ENCODE data around the gene RASSF4.
A peak's percentile ranks its signal among the peaks of the same experiment; 100 is the strongest.

The RASSF4 gene

DNA sequence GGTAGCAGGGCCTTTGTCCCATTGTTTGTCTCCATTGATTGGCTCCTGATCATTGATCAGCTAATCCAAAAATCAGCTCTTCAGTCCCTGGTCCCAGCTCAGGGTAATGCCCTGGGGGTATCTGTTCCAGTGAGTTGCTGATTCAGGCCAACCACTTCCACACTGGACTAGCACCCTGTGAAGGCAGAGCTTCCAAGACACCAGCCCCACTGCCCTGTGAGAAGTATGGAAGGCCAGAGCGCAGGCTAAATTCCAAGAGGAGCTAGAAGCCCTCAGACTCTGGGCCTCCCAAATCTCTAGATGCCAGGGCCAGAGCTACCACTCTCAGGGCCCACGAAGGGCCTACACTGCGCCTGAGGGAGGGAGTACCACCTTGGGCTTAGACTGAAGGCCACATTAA lies 38.1 kb upstream of the RASSF4 start:
- Histone ChIP-seq H3K27ac (ENCODE audit: extremely low read depth, low read depth, low read length) (no peak overlapping the region), H3K36me3 (ENCODE audit: control insufficient read depth in 2 of 2, insufficient read depth in 1 of 2, low read length in 2 of 2) (no peaks in the 10 kb centered on the region), H3K4me1 (ENCODE audit: control insufficient read depth, insufficient read depth, low read length) (no peaks in the 10 kb centered on the region), H3K4me3 (ENCODE audit: low read depth, low read length) (no peak overlapping the region), H3K9me3 (ENCODE audit: control insufficient read depth, insufficient read depth, low read depth, low read length) (no peaks in the 10 kb centered on the region)
- ChIA-PET CTCF (interaction anchor here (0.6 kb wide), 2 partner anchors 13 to 222 kb away, joined by 3 read pairs; no protein-coding TSS in a partner anchor), POLR2A (no interaction called here)
- no peak for TF ChIP-seq ZNF544 (tag by site-specific recombination; IDR thresholded peaks at IDR 0.05)
- TF ChIP-seq, protein P1, sequence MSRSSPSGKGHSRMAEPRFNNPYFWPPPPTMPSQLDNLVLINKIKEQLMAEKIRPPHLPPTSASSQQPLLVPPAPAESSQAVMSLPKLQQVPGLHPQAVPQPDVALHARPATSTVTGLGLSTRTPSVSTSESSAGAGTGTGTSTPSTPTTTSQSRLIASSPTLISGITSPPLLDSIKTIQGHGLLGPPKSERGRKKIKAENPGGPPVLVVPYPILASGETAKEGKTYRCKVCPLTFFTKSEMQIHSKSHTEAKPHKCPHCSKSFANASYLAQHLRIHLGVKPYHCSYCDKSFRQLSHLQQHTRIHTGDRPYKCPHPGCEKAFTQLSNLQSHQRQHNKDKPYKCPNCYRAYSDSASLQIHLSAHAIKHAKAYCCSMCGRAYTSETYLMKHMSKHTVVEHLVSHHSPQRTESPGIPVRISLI (tag by site-specific recombination; IDR thresholded peaks at IDR 0.05) = no peak

DNA sequence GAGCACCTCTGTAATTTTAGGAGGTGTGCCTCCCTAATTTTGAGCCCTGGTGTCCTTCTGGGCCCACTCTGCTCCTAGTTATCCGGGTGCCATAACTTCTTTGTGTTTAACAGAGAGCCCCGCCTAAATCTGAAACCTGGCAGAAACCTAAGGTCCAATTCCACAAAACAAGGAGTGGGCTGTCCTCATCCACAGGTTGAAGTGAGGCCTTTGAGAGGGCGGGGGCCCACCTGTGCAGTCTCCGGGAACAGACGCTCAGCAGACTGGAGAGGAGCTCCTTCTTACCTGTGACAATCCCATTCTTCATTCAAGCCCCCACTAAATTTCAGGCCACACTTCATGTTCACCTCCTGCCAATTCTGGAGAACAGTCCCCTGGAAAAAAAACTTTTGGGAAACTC lies 37.6 kb upstream of the RASSF4 start:
- POLR2A ChIA-PET = no interaction called here
- Histone ChIP-seq H3K9me3 (ENCODE audit: control insufficient read depth, insufficient read depth, low read depth, low read length) (no peaks in the 10 kb centered on the region), H3K36me3 (ENCODE audit: control insufficient read depth in 2 of 2, insufficient read depth in 1 of 2, low read length in 2 of 2) (no peaks in the 10 kb centered on the region), H3K4me1 (ENCODE audit: control insufficient read depth, insufficient read depth, low read length) (no peaks in the 10 kb centered on the region), H3K27ac (ENCODE audit: extremely low read depth, low read depth, low read length) (no peak overlapping the region), H3K4me3 (ENCODE audit: low read depth, low read length) (no peak overlapping the region)
- TF ChIP-seq, protein P2, sequence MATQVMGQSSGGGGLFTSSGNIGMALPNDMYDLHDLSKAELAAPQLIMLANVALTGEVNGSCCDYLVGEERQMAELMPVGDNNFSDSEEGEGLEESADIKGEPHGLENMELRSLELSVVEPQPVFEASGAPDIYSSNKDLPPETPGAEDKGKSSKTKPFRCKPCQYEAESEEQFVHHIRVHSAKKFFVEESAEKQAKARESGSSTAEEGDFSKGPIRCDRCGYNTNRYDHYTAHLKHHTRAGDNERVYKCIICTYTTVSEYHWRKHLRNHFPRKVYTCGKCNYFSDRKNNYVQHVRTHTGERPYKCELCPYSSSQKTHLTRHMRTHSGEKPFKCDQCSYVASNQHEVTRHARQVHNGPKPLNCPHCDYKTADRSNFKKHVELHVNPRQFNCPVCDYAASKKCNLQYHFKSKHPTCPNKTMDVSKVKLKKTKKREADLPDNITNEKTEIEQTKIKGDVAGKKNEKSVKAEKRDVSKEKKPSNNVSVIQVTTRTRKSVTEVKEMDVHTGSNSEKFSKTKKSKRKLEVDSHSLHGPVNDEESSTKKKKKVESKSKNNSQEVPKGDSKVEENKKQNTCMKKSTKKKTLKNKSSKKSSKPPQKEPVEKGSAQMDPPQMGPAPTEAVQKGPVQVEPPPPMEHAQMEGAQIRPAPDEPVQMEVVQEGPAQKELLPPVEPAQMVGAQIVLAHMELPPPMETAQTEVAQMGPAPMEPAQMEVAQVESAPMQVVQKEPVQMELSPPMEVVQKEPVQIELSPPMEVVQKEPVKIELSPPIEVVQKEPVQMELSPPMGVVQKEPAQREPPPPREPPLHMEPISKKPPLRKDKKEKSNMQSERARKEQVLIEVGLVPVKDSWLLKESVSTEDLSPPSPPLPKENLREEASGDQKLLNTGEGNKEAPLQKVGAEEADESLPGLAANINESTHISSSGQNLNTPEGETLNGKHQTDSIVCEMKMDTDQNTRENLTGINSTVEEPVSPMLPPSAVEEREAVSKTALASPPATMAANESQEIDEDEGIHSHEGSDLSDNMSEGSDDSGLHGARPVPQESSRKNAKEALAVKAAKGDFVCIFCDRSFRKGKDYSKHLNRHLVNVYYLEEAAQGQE (tag by site-specific recombination; IDR thresholded peaks at IDR 0.05) = no peak
- TF ChIP-seq ZNF558 (tag by site-specific recombination; IDR thresholded peaks at IDR 0.05) (no peak), ZNF670 (tag by site-specific recombination; IDR thresholded peaks at IDR 0.05; ENCODE audit: low read depth) (no peak), YY2 (tag by site-specific recombination; IDR thresholded peaks at IDR 0.05) (no peak), ZNF785 (tag by site-specific recombination; IDR thresholded peaks at IDR 0.05) (no peak), ZNF132 (tag by site-specific recombination; IDR thresholded peaks at IDR 0.05; ENCODE audit: borderline replicate concordance) (no peak), ZNF571 (tag by site-specific recombination; IDR thresholded peaks at IDR 0.05) (no peak), ZNF768 (tag by site-specific recombination; IDR thresholded peaks at IDR 0.05) (no peak), ZNF707 (tag by site-specific recombination; IDR thresholded peaks at IDR 0.05) (no peak), ZNF677 (tag by site-specific recombination; IDR thresholded peaks at IDR 0.05) (no peak), ZNF239 (tag by site-specific recombination; IDR thresholded peaks at IDR 0.05) (no peak), KLF1 (tag by site-specific recombination; IDR thresholded peaks at IDR 0.05) (no peak)
- TF ChIP-seq, protein P3, sequence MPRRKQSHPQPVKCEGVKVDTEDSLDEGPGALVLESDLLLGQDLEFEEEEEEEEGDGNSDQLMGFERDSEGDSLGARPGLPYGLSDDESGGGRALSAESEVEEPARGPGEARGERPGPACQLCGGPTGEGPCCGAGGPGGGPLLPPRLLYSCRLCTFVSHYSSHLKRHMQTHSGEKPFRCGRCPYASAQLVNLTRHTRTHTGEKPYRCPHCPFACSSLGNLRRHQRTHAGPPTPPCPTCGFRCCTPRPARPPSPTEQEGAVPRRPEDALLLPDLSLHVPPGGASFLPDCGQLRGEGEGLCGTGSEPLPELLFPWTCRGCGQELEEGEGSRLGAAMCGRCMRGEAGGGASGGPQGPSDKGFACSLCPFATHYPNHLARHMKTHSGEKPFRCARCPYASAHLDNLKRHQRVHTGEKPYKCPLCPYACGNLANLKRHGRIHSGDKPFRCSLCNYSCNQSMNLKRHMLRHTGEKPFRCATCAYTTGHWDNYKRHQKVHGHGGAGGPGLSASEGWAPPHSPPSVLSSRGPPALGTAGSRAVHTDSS (tag by site-specific recombination; IDR thresholded peaks at IDR 0.05) = no peak
- CTCF ChIA-PET = interaction anchor here (0.6 kb wide), 1 partner anchor 221 kb away, joined by 3 read pairs; no protein-coding TSS in a partner anchor

DNA sequence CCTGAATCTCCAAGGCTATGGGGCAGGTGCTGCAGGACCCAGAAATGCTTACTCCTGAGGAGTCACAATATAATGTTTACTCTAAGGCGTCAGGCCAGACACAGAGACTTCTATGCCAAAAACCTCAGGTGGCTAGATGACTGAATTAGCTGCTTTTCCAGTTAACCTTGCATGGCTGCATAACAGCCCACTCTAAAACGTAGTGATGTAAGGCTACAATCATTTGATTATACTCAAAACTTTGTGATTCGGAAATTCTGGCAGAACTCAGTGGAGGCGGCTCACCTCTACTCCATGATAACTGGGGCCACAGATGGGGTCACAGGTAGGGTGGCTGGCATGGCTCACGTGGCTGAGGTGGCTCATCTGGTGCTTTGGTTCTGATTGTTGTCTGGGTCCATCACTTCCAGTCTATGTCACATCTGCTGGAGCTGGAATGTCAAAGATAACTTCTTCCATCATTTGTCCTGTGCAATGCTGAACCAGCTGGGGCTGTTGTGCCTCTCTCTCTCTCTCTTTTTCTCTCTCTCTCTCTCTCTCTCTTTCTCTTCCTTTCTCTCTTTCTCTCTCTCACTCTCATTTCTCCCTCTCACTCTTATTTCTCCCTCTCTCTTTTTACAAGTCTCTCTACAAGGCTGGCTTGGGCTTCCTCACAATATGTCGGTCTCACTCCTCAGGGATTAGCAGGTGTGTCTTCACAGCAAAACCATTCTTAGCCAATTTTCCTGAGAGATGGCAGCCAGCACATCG lies 36.6 kb upstream of the RASSF4 start:
- Histone ChIP-seq H3K4me1 (ENCODE audit: control insufficient read depth, insufficient read depth, low read length) (no peaks in the 10 kb centered on the region), H3K27ac (ENCODE audit: extremely low read depth, low read depth, low read length) (no peak overlapping the region), H3K36me3 (ENCODE audit: control insufficient read depth in 2 of 2, insufficient read depth in 1 of 2, low read length in 2 of 2) (no peaks in the 10 kb centered on the region), H3K9me3 (ENCODE audit: control insufficient read depth, insufficient read depth, low read depth, low read length) (no peaks in the 10 kb centered on the region), H3K4me3 (ENCODE audit: low read depth, low read length) (no peak overlapping the region)
- ChIA-PET CTCF (interaction anchor here (1.0 kb wide), 1 partner anchor 20 kb away, joined by 3 read pairs; no protein-coding TSS in a partner anchor), POLR2A (no interaction called here)
- TF ChIP-seq PRDM1 (tag by site-specific recombination; IDR thresholded peaks at IDR 0.05) (peak; percentile 91), ZNF596 (tag by site-specific recombination; IDR thresholded peaks at IDR 0.05) (peak; percentile 90), ZNF514 (tag by site-specific recombination; IDR thresholded peaks at IDR 0.05) (no peak), ZNF311 (tag by site-specific recombination; IDR thresholded peaks at IDR 0.05; ENCODE audit: borderline replicate concordance) (no peak)
- TF ChIP-seq, protein P4, sequence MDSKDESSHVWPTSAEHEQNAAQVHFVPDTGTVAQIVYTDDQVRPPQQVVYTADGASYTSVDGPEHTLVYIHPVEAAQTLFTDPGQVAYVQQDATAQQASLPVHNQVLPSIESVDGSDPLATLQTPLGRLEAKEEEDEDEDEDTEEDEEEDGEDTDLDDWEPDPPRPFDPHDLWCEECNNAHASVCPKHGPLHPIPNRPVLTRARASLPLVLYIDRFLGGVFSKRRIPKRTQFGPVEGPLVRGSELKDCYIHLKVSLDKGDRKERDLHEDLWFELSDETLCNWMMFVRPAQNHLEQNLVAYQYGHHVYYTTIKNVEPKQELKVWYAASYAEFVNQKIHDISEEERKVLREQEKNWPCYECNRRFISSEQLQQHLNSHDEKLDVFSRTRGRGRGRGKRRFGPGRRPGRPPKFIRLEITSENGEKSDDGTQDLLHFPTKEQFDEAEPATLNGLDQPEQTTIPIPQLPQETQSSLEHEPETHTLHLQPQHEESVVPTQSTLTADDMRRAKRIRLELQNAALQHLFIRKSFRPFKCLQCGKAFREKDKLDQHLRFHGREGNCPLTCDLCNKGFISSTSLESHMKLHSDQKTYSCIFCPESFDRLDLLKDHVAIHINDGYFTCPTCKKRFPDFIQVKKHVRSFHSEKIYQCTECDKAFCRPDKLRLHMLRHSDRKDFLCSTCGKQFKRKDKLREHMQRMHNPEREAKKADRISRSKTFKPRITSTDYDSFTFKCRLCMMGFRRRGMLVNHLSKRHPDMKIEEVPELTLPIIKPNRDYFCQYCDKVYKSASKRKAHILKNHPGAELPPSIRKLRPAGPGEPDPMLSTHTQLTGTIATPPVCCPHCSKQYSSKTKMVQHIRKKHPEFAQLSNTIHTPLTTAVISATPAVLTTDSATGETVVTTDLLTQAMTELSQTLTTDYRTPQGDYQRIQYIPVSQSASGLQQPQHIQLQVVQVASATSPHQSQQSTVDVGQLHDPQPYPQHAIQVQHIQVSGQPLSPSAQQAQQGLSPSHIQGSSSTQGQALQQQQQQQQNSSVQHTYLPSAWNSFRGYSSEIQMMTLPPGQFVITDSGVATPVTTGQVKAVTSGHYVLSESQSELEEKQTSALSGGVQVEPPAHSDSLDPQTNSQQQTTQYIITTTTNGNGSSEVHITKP (tag by site-specific recombination; IDR thresholded peaks at IDR 0.05) = no peak
